ENCODE data around the gene KCNQ2.

The KCNQ2 gene

GRCh38 chr20:63487116-63487764 is 14.8 kb upstream of the KCNQ2 start:
- H3K4me3 ChIP-seq (replicated peaks; ENCODE audit: insufficient read depth, low read length): no peak overlapping the region
- no peak for TF ChIP-seq SPI1 (IDR thresholded peaks at IDR 0.05; ENCODE audit: borderline replicate concordance, low read depth)
- no peak for TF ChIP-seq REST (IDR thresholded peaks at IDR 0.05; ENCODE audit: insufficient replicate concordance, low read depth)
- TF ChIP-seq GABPA (IDR thresholded peaks at IDR 0.05; ENCODE audit: low read depth): no peak
- TF ChIP-seq CTCF (IDR thresholded peaks at IDR 0.05; ENCODE audit: insufficient read depth, low read length): no peak
- TF ChIP-seq POLR2AphosphoS5 (IDR thresholded peaks at IDR 0.05; ENCODE audit: low read depth): no peak
- H3K27me3 ChIP-seq (ENCODE audit: insufficient read depth, poor library complexity, severe bottlenecking): peaks cover 31% of the 10 kb centered on the region
- H3K27ac ChIP-seq (replicated peaks): no peak overlapping the region
- DNase-seq (ENCODE audit: low read depth in 1 of 2, low spot score in 1 of 2): no peak

GRCh38 chr20:63486300-63486855 is 13.9 kb upstream of the KCNQ2 start:
- Histone ChIP-seq H3K27me3 (ENCODE audit: insufficient read depth, poor library complexity, severe bottlenecking) (peaks cover 36% of the 10 kb centered on the region), H3K4me3 (replicated peaks; ENCODE audit: insufficient read depth, low read length) (no peak overlapping the region), H3K27ac (replicated peaks) (no peak overlapping the region)
- TF ChIP-seq REST (IDR thresholded peaks at IDR 0.05; ENCODE audit: insufficient replicate concordance, low read depth) (no peak), SPI1 (IDR thresholded peaks at IDR 0.05; ENCODE audit: borderline replicate concordance, low read depth) (no peak), GABPA (IDR thresholded peaks at IDR 0.05; ENCODE audit: low read depth) (no peak)
- DNase-seq (ENCODE audit: low read depth in 1 of 2, low spot score in 1 of 2): no peak

- Histone ChIP-seq H3K4me3 (replicated peaks; ENCODE audit: insufficient read depth, low read length) (no peak overlapping the region), H3K27me3 (ENCODE audit: insufficient read depth, poor library complexity, severe bottlenecking) (peaks cover 39% of the 10 kb centered on the region), H3K27ac (replicated peaks) (no peak overlapping the region)
- TF ChIP-seq REST (IDR thresholded peaks at IDR 0.05; ENCODE audit: insufficient replicate concordance, low read depth): no peak
- no peak for TF ChIP-seq SPI1 (IDR thresholded peaks at IDR 0.05; ENCODE audit: borderline replicate concordance, low read depth)
- no peak for TF ChIP-seq GABPA (IDR thresholded peaks at IDR 0.05; ENCODE audit: low read depth)
- DNase-seq (ENCODE audit: low read depth in 1 of 2, low spot score in 1 of 2): no peak
Observed at GRCh38 chr20:63484651-63485403, 12.4 kb upstream of the KCNQ2 start.

- DNase-seq (ENCODE audit: low read depth in 1 of 2, low spot score in 1 of 2): no peak
- Histone ChIP-seq H3K4me3 (replicated peaks; ENCODE audit: insufficient read depth, low read length) (no peak overlapping the region), H3K27ac (replicated peaks) (no peak overlapping the region), H3K27me3 (ENCODE audit: insufficient read depth, poor library complexity, severe bottlenecking) (peaks cover 35% of the 10 kb centered on the region)
- TF ChIP-seq CTCF (IDR thresholded peaks at IDR 0.05; ENCODE audit: insufficient read depth, low read length) (no peak), POLR2AphosphoS5 (IDR thresholded peaks at IDR 0.05; ENCODE audit: low read depth) (no peak), GABPA (IDR thresholded peaks at IDR 0.05; ENCODE audit: low read depth) (no peak)
Observed at GRCh38 chr20:63484236-63484635, 11.8 kb upstream of the KCNQ2 start.

Measured in HL-60 (cell line).